MM.1S (cell line): ENCODE results near the gene SPO11.

ENCODE experiments used
- DNase-seq: peaks from one replicate; pipeline ENCODE4 v3.0.0-alpha.2; 2015
- H2AFZ ChIP-seq: fragments of 300-600 bp; sonication (generic); 2 replicates; pipeline ENCODE4 v1.6.0; 2016; ENCODE audit warnings: antibody characterized with exemption, low read length
- H3F3A ChIP-seq: fragments of 300-600 bp; sonication (generic); 2 replicates; pipeline ENCODE4 v1.6.1; 2016; ENCODE audit warnings: mild to moderate bottlenecking, antibody characterized with exemption, low read length, moderate library complexity, mixed read lengths; ENCODE audit not compliant: insufficient read depth
- H3K27ac ChIP-seq: fragments of 300-600 bp; sonication (generic); 2 replicates; pipeline ENCODE4 v1.5.1; 2016; ENCODE audit warnings: mild to moderate bottlenecking, low read length
- H3K27me3 ChIP-seq: fragments of 300-600 bp; sonication (generic); replicated peaks from 2 replicates; pipeline ENCODE4 v1.6.0; 2016; ENCODE audit warnings: low read length; ENCODE audit not compliant: insufficient read depth
- H3K36me3 ChIP-seq: fragments of 300-600 bp; sonication (generic); replicated peaks from 2 replicates; pipeline ENCODE4 v1.6.1; 2016; ENCODE audit warnings: mild to moderate bottlenecking, low read length, mixed read lengths; ENCODE audit not compliant: insufficient read depth
- H3K4me1 ChIP-seq: fragments of 300-600 bp; sonication (generic); 2 replicates; pipeline ENCODE4 v1.6.1; 2016; ENCODE audit warnings: low read length, mixed read lengths
- H3K4me2 ChIP-seq: fragments of 300-600 bp; sonication (generic); 2 replicates; pipeline ENCODE4 v1.6.0; 2016; ENCODE audit warnings: low read depth, low read length
- H3K4me3 ChIP-seq: fragments of 300-600 bp; sonication (generic); 2 replicates; pipeline ENCODE4 v1.5.1; 2016; ENCODE audit warnings: low read length, mixed read lengths
- H3K79me2 ChIP-seq: fragments of 300-600 bp; sonication (generic); 2 replicates; pipeline ENCODE4 v1.6.1; 2016; ENCODE audit warnings: mixed run types, low read length, mixed read lengths
- H3K9ac ChIP-seq: fragments of 300-600 bp; sonication (generic); 2 replicates; pipeline ENCODE4 v1.6.1; 2016; ENCODE audit warnings: low read length, mixed read lengths
- H3K9me2 ChIP-seq: fragments of 300-600 bp; sonication (generic); replicated peaks from 2 replicates; pipeline ENCODE4 v1.6.1; 2016; ENCODE audit warnings: mild to moderate bottlenecking, low read length, mixed read lengths; ENCODE audit not compliant: insufficient read depth
- H3K9me3 ChIP-seq: fragments of 300-600 bp; sonication (generic); replicated peaks from 2 replicates; pipeline ENCODE4 v1.6.1; 2016; ENCODE audit warnings: mild to moderate bottlenecking, low read length, mixed read lengths; ENCODE audit not compliant: insufficient read depth
- H4K20me1 ChIP-seq: fragments of 300-600 bp; sonication (generic); 2 replicates; pipeline ENCODE4 v1.6.1; 2016; ENCODE audit warnings: mild to moderate bottlenecking, low read length, moderate library complexity, mixed read lengths; ENCODE audit not compliant: insufficient read depth
- CTCF ChIP-seq: fragments of 300-600 bp; sonication (generic); IDR thresholded peaks from 2 replicates; pipeline ENCODE4 v1.5.1; 2016; ENCODE audit warnings: antibody characterized with exemption, low read length, mixed read lengths
- EZH2 ChIP-seq: fragments of 300-600 bp; sonication (generic); optimal IDR thresholded peaks from 2 replicates; pipeline ENCODE3; 2017; ENCODE audit warnings: low read depth, mild to moderate bottlenecking, antibody characterized with exemption, low read length, mixed read lengths
- EZH2phosphoT487 ChIP-seq: fragments of 300-600 bp; sonication (generic); IDR thresholded peaks from 2 replicates; pipeline ENCODE4 v1.6.1; 2018; ENCODE audit warnings: antibody characterized with exemption, low read length

The SPO11 gene

DNA sequence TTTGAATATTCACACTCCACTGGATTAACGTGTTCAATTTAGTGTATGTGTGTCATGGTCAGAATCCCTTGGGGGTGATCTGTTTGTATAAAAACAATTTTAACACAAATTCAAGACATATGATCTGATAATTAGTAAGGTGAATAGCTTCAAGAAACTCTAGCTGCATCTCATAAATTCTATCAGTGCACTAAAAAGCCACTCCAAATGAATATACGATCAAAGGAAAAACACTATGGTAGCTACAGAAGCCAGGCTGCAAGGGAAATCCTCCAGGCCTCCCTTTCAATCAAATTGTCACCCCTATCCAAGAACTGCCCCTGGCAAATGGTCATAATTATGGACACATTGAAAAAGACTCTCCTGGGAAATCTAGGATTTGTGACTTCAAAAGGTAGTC lies 12.1 kb downstream of the SPO11 start:
- no peak overlapping the region for H3K4me3 ChIP-seq
- no peaks in the 10 kb centered on the region for H4K20me1 ChIP-seq
- no peaks in the 10 kb centered on the region for H3K4me1 ChIP-seq
- H3K9me3 ChIP-seq, result no peaks in the 10 kb centered on the region
- no peak overlapping the region for H3K27ac ChIP-seq
- H3K79me2 ChIP-seq, result no peaks in the 10 kb centered on the region
- no peaks in the 10 kb centered on the region for H3K9me2 ChIP-seq
- no peaks in the 10 kb centered on the region for H3K36me3 ChIP-seq
- no peak overlapping the region for H3K9ac ChIP-seq
- H2AFZ ChIP-seq, result no peak overlapping the region
- no peaks in the 10 kb centered on the region for H3K27me3 ChIP-seq
- no peak overlapping the region for H3K4me2 ChIP-seq
- no peaks in the 10 kb centered on the region for H3F3A ChIP-seq
- DNase-seq, result no peak
- no peak for TF ChIP-seq EZH2phosphoT487
- no peak for TF ChIP-seq EZH2
- no peak for TF ChIP-seq CTCF

- H3K9me3 ChIP-seq, result no peaks in the 10 kb centered on the region
- H3K79me2 ChIP-seq, result no peaks in the 10 kb centered on the region
- TF ChIP-seq EZH2 (no peak), EZH2phosphoT487 (no peak), CTCF (no peak)
- no peak overlapping the region for H2AFZ ChIP-seq
- H3K4me3 ChIP-seq, result no peak overlapping the region
- no peak for DNase-seq
- no peaks in the 10 kb centered on the region for H4K20me1 ChIP-seq
- H3K9ac ChIP-seq, result no peak overlapping the region
- H3K4me1 ChIP-seq, result no peaks in the 10 kb centered on the region
- no peaks in the 10 kb centered on the region for H3F3A ChIP-seq
- H3K4me2 ChIP-seq, result no peak overlapping the region
- H3K27me3 ChIP-seq, result peaks cover 6% of the 10 kb centered on the region; the same call in 1 of the 2 replicates
- H3K36me3 ChIP-seq, result no peaks in the 10 kb centered on the region
- H3K27ac ChIP-seq, result no peak overlapping the region
- H3K9me2 ChIP-seq, result no peaks in the 10 kb centered on the region
These were observed 13.2 kb downstream of the SPO11 start for GRCh38 chr20:57342829-57343228.

DNA sequence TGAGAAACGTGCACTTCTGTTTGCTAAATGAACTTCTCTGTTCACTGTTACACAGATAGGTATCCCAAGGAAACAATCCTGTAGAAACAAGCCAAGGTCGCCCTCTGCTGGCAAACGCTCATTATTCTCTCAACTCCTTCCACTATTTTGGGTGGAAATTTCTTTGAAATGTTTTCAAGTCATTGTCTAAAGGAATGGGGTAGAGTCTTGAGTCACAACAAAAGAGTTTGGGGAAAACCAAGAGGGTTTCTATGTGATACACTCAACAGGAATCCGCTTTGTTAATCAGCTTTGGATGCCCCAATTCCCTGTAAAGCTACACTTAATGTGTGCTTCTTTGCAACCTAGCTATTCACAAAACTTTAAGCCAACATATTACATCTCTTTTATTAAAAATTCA lies 16.9 kb downstream of the SPO11 start:
- Histone ChIP-seq H2AFZ (no peak overlapping the region), H3K79me2 (peaks cover 5% of the 10 kb centered on the region; the same call in 1 of the 2 replicates), H3K4me1 (no peaks in the 10 kb centered on the region), H3K4me2 (no peak overlapping the region), H3K27ac (no peak overlapping the region), H3K36me3 (no peaks in the 10 kb centered on the region), H4K20me1 (no peaks in the 10 kb centered on the region), H3K9me3 (no peaks in the 10 kb centered on the region), H3K9ac (no peak overlapping the region), H3K9me2 (no peaks in the 10 kb centered on the region), H3K27me3 (peaks cover 9% of the 10 kb centered on the region; the same call in 1 of the 2 replicates), H3F3A (no peaks in the 10 kb centered on the region), H3K4me3 (no peak overlapping the region)
- peak; percentile 75 for DNase-seq
- TF ChIP-seq EZH2phosphoT487 (no peak), EZH2 (no peak), CTCF (peak; percentile 82)
